Measurements from ENCODE around the gene LY6G5C. TPM values are rescaled to one million over a fixed set of nuclear protein-coding genes. Genes with fewer than 3 reads are reported as not detected.

The LY6G5C gene
- total RNA-seq, 3 donors from 2014 or later = 1.7 to 4.2 (median 2.1) TPM

DNA sequence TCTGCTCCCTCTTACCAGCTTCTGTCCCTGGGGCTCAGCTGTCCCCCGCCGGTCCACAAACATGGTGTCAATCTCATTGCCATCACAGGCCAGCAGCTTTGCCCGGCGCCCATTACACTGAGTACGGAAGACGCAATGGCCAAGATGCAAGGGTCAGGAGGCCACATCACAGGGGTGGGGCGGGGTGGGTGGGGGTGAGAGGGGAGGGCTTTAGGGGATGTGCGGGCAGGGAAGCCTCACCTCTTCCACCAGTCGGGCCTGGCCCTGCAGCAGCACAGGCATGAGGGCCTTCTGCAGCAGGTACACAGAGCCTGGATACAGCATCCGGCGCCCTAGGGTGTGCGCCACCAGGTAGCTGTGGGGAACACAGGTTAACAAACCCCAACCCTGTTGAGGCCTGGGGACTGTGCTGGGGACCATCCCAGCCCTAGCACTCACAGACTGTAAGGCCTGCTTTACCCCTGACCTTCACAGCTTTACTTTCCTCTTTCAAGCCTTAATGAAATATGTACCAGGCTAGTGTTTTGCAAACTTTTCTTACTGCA, 10.8 kb upstream of the LY6G5C start:
- no peaks in the 10 kb centered on the region for H3K4me1 ChIP-seq (ENCODE audit: low read depth)
- H3K4me3 ChIP-seq = no peak overlapping the region
- ATAC-seq (no peak), DNase-seq (no peak)
- H3K9me3 ChIP-seq = no peaks in the 10 kb centered on the region
- H3K36me3 ChIP-seq (ENCODE audit: low read depth) = peaks cover 11% of the 10 kb centered on the region
- TF ChIP-seq CTCF (IDR thresholded peaks at IDR 0.05) = no peak
- intact Hi-C loops (cut with DNase I, micrococcal nuclease) = no loop called here

- peaks cover 13% of the 10 kb centered on the region for H3K36me3 ChIP-seq (ENCODE audit: low read depth)
- no peaks in the 10 kb centered on the region for H3K9me3 ChIP-seq
- H3K4me3 ChIP-seq = no peak overlapping the region
- DNase-seq (no peak), ATAC-seq (no peak)
- no peak for TF ChIP-seq CTCF (IDR thresholded peaks at IDR 0.05)
- intact Hi-C loops (cut with DNase I, micrococcal nuclease) = no loop called here
- H3K4me1 ChIP-seq (ENCODE audit: low read depth) = no peaks in the 10 kb centered on the region
Observed at GRCh38 chr6:31691078-31691463, 10.2 kb upstream of the LY6G5C start.

DNA sequence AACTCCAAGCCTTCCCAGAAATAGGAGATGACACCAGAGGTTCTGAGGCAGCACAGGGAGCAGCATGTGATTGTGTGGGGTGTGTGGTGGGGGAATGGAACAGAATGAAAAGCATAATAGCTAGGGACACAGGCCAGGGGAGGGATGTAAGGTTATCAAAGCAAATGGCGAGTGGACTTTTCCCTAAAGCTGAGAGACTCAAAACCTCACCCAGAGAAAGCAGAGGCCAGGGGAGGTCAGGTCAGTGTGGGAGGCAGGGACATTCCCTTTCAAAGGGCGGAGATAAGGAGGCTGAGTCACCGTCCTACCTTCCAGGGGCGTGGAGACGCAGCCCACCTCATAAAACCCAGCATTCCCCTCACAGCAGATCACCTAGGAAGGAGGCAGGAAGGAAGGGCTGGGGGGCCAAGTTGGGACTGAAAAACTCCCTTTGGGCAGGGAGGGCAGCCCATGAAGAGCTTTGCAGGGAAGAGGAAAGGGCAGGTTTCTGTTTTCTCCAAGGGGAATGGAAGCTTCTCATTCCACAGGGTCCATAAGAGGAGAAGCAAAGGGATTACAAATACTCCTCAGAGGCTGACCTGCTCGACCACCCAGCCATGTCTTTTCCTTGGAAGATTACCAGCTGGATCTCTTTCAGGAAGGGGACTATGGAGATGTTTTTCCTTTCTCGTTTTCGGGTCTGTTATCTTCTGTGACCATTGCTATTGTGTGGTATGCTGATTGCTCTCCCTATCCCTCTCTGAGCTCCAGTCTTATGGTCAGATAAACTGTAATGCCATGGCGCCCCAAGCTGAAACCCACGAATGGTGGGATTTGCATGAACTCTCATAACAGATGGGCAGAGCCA, 9.6 kb upstream of the LY6G5C start:
- no peak overlapping the region for H3K4me3 ChIP-seq
- intact Hi-C loops (cut with DNase I, micrococcal nuclease) = no loop called here
- DNase-seq (peak in 1 of 3 donors; percentile 31), ATAC-seq (peak; percentile 91)
- TF ChIP-seq CTCF (IDR thresholded peaks at IDR 0.05) = no peak
- no peaks in the 10 kb centered on the region for H3K9me3 ChIP-seq
- no peaks in the 10 kb centered on the region for H3K4me1 ChIP-seq (ENCODE audit: low read depth)
- peaks cover 13% of the 10 kb centered on the region for H3K36me3 ChIP-seq (ENCODE audit: low read depth)

GRCh38 chr6:31689249-31690110, 8.6 kb upstream of the LY6G5C start:
- no peak overlapping the region for H3K4me3 ChIP-seq
- no peaks in the 10 kb centered on the region for H3K4me1 ChIP-seq (ENCODE audit: low read depth)
- peaks cover 13% of the 10 kb centered on the region for H3K36me3 ChIP-seq (ENCODE audit: low read depth)
- no peak for TF ChIP-seq CTCF (IDR thresholded peaks at IDR 0.05)
- DNase-seq (peak in 1 of 3 donors; percentile 24), ATAC-seq (peak; percentile 24)
- H3K9me3 ChIP-seq = no peaks in the 10 kb centered on the region
- intact Hi-C loops (cut with DNase I, micrococcal nuclease) = loop anchor here in 1 of 2 donors (10.0 kb wide), 1 partner anchor 175 kb away; the partner anchor contains the start of gene NEU1

DNA sequence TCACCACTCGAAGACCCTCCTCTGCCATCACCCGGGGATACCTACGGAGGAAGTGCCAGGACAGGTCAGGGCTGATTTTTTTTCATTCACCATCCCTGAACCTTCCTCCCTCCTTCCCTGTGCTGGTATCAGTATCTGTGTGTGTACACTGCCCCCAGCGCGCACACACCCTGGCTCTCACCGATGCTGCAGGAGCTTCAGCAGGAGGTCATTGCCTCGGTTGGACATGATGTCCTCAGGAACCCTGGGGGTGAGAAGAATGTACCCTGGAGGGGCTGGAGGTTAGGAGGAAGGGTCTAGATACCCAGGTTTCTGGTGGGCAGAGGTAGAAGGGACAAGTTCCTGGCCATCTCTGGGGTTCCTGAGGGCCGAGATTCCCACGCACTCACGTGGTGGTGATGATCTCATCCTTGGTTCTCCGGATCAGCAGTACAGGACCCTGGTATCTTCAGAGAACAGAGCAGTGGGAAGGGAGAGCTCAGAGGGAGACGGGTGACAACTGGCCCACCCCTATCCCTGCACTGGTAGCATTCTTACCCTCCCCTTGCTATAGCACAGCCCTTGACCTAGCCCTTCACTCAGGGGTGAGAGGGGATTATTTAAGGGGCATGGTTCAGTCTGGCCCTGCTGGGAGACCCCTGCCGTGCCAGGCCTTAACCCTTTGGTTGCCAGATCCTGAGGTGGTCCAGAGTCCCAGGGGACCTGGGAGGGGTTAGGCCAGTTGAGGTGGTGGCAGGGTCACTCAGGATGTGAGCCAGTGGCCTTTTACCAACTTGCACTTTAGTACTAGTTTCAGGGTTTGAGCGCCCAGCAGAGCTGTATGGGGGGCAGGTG, 7.2 kb upstream of the LY6G5C start:
- intact Hi-C loops (cut with DNase I, micrococcal nuclease) = loop anchor here in 1 of 2 donors (10.0 kb wide), 1 partner anchor 177 kb away; the partner anchor contains the start of gene NEU1
- Histone ChIP-seq H3K36me3 (ENCODE audit: low read depth) (peaks cover 13% of the 10 kb centered on the region), H3K4me3 (no peak overlapping the region), H3K4me1 (ENCODE audit: low read depth) (no peaks in the 10 kb centered on the region), H3K9me3 (no peaks in the 10 kb centered on the region)
- no peak for TF ChIP-seq CTCF (IDR thresholded peaks at IDR 0.05)
- no peak for ATAC-seq
- no peak for DNase-seq
